Skeletal muscle tissue (tissue), 4 donors: ENCODE measurements around the gene EXOC2. TPM values are rescaled to one million over a fixed set of nuclear protein-coding genes. Genes with fewer than 3 reads are reported as not detected.
A peak's percentile ranks its signal among the peaks of the same experiment; 100 is the strongest.
"Not testable (repeated sequence)": the region's sequence is repeated elsewhere in the genome, so short reads cannot be mapped to it uniquely, and the experiment has no call there.

Experiments used
- H3K27ac ChIP-seq: one replicate; pipeline ENCODE4 v1.7.0; 2013; ENCODE audit warnings: mild to moderate bottlenecking, low read depth, low read length, inconsistent platforms
- H3K27me3 ChIP-seq, 3 donors: one replicate each; pipeline ENCODE4 v1.7.0; 2013; ENCODE audit warnings: low read length in 3 of 3; ENCODE audit not compliant: control insufficient read depth in 3 of 3, insufficient read depth in 3 of 3
- H3K36me3 ChIP-seq, 3 donors: one replicate each; pipeline ENCODE4 v1.7.0; 2013; ENCODE audit warnings: low read length in 3 of 3; ENCODE audit not compliant: control insufficient read depth in 3 of 3, insufficient read depth in 3 of 3
- H3K4me1 ChIP-seq, 3 donors: one replicate each; pipeline ENCODE4 v1.7.0; 2013; ENCODE audit warnings: low read length in 3 of 3, mild to moderate bottlenecking in 3 of 3; ENCODE audit not compliant: control insufficient read depth in 3 of 3, insufficient read depth in 3 of 3
- H3K4me3 ChIP-seq, 3 donors: one replicate each; pipeline ENCODE4 v1.7.0; 2013; ENCODE audit warnings: low read length in 3 of 3
- H3K9ac ChIP-seq, 3 donors: one replicate each; pipeline ENCODE4 v1.7.0; 2013; ENCODE audit warnings: low read length in 3 of 3, mild to moderate bottlenecking in 3 of 3, moderate library complexity in 2 of 3, low read depth in 1 of 3
- H3K9me3 ChIP-seq, 3 donors: one replicate each; pipeline ENCODE4 v1.7.0; 2013; ENCODE audit warnings: low read length in 3 of 3; ENCODE audit not compliant: control insufficient read depth in 3 of 3
- total RNA-seq: library from RNA; depleted of rRNA; stranded (reverse); fragments of >200 nt; gene quantifications from one replicate; pipeline ENCODE4 v1.2.3, GENCODE V29; 2014
- donor health status: Osteomylitis.

Gene EXOC2
- total RNA-seq, 1 donor from 2014 or later, result 26.6 TPM

DNA sequence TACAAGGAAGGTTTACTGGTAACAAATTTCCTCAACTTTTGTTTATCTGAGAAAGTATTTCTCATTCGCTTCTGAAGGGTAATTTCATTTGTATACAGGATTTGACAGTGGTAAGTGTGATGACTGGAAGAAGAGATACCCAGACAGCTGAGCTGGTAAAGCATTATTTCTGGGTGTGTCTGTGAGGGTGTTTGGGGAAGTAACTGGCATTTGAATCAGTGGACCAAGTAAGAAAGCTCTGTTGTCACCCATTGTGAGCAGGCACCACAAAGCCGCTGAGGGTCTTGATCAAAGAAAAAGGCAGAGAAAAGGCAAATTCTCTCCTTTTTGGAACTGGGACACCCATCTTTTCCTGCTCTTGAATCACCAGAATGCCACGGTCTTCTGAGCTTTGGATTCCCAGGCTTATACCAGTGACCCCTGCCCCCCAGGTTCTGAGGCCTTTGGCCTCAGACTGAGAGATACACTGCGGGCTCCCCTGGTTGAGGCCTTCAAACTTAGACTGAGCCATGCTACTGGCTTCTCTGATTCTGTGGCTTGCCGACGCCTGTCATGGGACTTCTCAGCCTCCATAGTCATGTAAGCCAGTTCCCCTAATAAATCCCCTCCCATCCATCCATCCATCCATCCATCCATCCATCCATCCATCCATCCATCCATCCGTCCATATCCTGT is 25.5 kb downstream of the EXOC2 start:
- Histone ChIP-seq H3K27me3 (no peaks in the 10 kb centered on the region), H3K9ac (no peak overlapping the region), H3K27ac (no peak overlapping the region), H3K36me3 (no peaks in the 10 kb centered on the region), H3K4me3 (no peak overlapping the region), H3K4me1 (no peaks in the 10 kb centered on the region), H3K9me3 (peaks cover 0 to 3% (median 0%) of the 10 kb centered on the region in 3 donors)

DNA sequence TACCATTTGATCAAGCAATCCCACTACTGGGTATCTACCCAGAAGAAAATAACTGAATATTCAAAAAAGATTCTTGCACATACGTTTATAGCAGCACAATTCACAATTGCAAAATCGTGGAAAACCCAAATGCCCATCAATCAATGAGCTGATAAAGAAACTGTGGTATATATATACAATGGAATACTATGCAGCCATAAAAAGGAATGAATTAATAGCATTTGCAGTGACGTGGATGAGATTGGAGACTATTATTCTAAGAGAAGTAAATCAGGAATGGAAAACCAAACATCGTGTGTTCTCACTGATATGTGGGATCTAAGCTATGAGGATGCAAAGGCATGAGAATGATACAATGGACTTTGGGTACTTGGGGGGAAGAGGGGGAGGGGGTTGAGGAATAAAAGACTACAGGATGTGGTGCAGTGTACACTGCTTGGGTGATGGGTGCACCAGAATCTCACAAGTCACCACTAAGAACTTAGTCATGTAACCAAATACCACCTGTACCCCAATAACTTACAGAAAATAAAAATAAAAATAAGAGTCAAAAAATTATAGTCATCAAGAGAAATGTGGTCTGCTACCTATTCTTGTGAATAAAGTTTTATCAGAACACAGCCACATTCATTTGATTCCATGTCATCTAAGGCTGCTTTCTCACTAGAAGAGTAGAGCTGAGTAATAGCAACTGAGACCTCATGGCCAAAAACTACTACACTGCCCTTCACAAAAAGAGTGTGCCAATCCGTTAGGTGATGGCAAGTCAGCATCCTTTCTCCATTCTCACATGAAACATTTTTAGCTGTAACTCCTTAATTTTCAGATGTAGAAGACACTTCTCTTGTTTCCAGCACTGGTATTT is 27.3 kb downstream of the EXOC2 start:
- Histone ChIP-seq H3K4me1 (no peaks in the 10 kb centered on the region), H3K9me3 (peaks cover 0 to 3% (median 0%) of the 10 kb centered on the region in 3 donors), H3K4me3 (no peak overlapping the region), H3K36me3 (no peaks in the 10 kb centered on the region), H3K27me3 (no peaks in the 10 kb centered on the region), H3K9ac (no peak overlapping the region), H3K27ac (no peak overlapping the region)

DNA sequence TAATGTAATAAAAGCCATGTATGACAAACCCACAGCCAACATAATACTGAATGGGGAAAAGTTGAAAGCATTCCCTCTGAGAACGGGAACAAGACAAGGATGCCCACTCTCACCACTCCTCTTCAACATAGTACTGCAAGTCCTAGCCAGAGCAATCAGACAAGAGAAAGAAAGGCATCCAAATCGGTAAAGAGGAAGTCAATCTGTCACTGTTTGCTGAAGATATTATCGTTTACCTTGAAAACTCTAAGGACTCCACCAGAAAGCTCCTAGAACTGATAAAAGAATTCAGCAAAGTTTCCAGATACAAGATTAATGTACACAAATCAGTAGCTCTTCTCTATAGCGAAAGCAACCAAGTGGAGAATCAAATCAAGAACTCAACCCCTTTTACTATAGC is 29.2 kb downstream of the EXOC2 start:
- not testable (repeated sequence) for H3K36me3 ChIP-seq, H3K4me3 ChIP-seq, H3K27me3 ChIP-seq, H3K9ac ChIP-seq, H3K4me1 ChIP-seq, H3K27ac ChIP-seq, H3K9me3 ChIP-seq

DNA sequence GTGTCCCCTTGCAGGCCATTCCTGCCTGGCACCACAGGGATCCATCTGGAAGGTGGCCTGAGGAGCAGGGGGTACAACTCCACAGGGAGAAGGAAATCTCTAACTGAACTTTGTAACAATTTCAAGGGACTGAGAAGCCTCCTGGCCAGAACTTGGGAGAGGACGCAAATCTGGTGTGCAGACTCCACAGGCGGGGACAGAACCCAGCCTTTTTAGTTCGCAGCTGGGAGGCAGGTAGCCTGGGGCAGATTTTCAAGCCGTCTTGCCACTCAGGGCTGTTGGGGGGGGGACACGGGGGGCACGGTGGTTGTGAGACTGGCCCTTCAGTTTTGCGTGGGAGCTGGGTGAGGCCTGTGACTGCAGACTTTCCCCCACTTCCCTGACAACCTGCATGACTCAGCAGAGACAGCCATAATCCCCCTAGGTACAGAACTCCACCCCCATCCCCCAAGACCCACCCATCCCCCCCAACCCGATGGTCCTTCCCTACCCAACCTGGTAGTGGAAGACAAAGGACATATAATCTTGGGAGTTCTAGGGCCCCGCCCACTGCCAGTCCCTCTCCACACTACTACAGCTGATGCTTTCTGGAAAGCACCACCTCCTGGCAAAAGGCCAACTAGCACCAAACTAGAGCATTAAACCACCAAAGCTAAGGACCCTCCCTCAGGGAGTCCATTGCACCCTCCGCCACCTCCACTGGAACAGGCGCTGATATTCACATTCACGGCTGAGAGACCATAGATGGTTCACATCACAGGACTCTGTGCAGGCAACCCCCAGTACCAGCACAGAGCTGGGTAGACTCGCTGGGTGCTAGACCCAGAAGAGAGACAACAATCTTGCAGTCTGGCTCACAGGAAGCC is 33.0 kb downstream of the EXOC2 start:
- Histone ChIP-seq H3K9me3 (peaks cover 0 to 6% (median 4%) of the 10 kb centered on the region in 3 donors), H3K9ac (no peak overlapping the region), H3K27ac (no peak overlapping the region), H3K27me3 (no peaks in the 10 kb centered on the region), H3K4me3 (no peak overlapping the region), H3K36me3 (peaks cover 4 to 7% (median 6%) of the 10 kb centered on the region in 3 donors), H3K4me1 (peaks cover 0 to 5% (median 0%) of the 10 kb centered on the region in 3 donors)

DNA sequence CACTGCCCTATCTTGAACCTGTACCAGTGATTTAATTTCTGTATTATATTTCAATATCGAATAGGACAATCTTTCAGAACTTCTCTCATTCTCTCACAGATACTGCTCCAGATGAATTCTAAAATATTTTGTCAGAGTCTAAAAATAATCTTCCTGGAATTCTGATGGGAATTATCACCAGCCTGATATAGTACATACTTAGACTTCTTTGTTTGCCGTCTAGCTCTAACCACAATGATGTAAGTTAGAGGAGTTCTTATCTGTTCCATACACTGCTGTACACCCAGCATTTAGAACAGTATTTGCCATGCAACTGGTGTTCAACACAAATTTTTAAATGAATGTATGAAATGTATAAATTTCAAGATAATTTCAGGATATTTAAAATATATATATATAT is 34.7 kb downstream of the EXOC2 start:
- Histone ChIP-seq H3K4me1 (peaks cover 0 to 5% (median 0%) of the 10 kb centered on the region in 3 donors), H3K9me3 (peaks cover 0 to 6% (median 5%) of the 10 kb centered on the region in 3 donors), H3K27ac (no peak overlapping the region), H3K4me3 (no peak overlapping the region), H3K9ac (peak overlapping the region in 1 of 3 donors; percentile 12), H3K36me3 (peaks cover 4 to 7% (median 6%) of the 10 kb centered on the region in 3 donors), H3K27me3 (no peaks in the 10 kb centered on the region)

DNA sequence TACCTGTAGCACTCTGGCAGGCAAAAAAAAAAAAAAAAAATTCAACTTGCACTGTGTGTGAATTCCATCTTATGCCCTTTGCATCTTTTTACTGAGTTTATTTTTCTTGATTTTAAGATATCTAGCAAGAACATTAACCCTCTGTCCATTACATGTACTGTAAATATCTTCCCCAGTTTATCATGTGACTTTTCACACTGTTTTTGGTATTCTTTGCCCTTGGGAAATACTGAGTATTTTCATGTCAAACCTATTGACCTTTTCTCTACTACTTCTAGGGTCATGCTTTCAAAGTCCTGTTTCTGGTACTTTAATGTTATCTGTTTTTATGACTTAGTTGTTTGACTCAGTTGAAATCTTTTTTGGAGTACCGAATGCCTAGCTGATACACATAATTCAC is 35.2 kb downstream of the EXOC2 start:
- H3K27me3 ChIP-seq, result no peaks in the 10 kb centered on the region
- H3K9me3 ChIP-seq, result peaks cover 0 to 6% (median 6%) of the 10 kb centered on the region in 3 donors
- peak overlapping the region in 1 of 3 donors; percentile 12 for H3K9ac ChIP-seq
- no peak overlapping the region for H3K4me3 ChIP-seq
- H3K4me1 ChIP-seq, result peaks cover 0 to 5% (median 0%) of the 10 kb centered on the region in 3 donors
- H3K27ac ChIP-seq, result no peak overlapping the region
- peaks cover 4 to 7% (median 6%) of the 10 kb centered on the region in 3 donors for H3K36me3 ChIP-seq

DNA sequence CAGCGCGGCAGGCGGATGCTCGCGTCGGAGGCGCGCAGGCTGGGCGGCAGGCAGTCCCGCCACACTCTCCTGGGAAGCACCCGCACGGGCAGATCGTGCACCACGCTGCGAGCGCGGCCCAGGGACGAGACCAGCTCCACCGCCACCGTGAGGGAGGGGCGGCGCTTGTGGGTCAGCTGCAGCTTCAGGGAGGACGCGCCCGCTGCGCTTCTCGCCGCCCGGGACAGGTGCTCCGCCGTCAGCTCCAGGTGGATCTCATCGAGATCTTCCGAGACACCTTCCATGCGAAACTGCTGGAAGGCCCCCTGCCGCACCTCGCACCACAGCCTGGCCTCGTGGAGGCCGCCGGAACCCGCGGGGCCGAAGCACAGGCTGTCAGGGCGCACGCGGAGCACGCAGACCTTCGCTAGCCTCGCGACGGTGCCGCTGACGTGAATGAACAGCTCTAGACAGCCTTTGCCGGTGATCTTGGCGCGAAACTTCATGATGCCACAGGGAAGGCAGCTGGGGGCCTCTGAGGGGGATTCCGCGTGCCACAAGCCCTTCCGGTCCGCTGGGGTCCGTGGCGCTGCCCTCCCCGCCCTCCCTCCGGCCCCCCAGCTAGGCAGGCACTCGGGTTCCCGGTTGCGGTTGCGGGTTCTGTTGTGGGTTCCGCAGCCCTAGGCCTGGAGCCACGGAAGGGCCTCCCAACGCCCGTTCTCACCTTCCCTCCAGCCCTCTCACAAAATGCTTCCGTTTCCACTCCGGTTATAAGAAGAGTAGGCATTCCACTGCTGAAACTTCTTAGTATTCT is 36.3 kb downstream of the EXOC2 start, which contains the start of gene HUS1B:
Gene HUS1B, minus strand, starts transcription at position 641 of the 793 bp plus-strand sequence. Its CDS starts 156 bp downstream, at position 485.
- Histone ChIP-seq H3K9me3 (peaks cover 0 to 6% (median 6%) of the 10 kb centered on the region in 3 donors), H3K36me3 (peaks cover 4 to 7% (median 6%) of the 10 kb centered on the region in 3 donors), H3K4me3 (no peak within 1 kb of the TSS), H3K4me1 (peaks cover 0 to 5% (median 0%) of the 10 kb centered on the region in 3 donors), H3K27me3 (no peaks in the 10 kb centered on the region), H3K27ac (no peak within 1 kb of the TSS), H3K9ac (peak within 1 kb of the TSS in 1 of 3 donors; percentile 12)

DNA sequence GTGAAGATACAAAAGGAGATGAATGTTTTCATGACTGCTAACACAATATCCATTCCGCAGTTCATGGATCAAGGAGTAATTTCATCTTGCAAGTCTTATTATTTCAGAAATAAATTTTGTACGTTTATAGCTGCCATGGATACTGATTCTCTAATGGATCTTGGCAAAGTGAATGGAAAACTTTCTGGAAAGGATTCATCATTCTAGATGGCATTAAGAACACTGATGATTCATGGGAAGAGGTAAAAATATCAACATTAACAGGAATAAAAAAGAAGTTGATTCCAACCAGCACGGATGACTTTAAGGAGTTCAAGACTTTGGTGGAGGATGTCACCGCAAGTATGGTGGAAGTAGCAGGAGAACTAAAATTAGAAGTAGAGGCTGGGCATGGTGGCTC is 38.8 kb downstream of the EXOC2 start:
- H3K9me3 ChIP-seq, result peaks cover 0 to 6% (median 6%) of the 10 kb centered on the region in 3 donors
- no peaks in the 10 kb centered on the region for H3K27me3 ChIP-seq
- H3K4me1 ChIP-seq, result peaks cover 0 to 3% (median 0%) of the 10 kb centered on the region in 3 donors
- H3K4me3 ChIP-seq, result no peak overlapping the region
- H3K27ac ChIP-seq, result no peak overlapping the region
- peaks cover 4 to 7% (median 6%) of the 10 kb centered on the region in 3 donors for H3K36me3 ChIP-seq
- no peak overlapping the region for H3K9ac ChIP-seq

DNA sequence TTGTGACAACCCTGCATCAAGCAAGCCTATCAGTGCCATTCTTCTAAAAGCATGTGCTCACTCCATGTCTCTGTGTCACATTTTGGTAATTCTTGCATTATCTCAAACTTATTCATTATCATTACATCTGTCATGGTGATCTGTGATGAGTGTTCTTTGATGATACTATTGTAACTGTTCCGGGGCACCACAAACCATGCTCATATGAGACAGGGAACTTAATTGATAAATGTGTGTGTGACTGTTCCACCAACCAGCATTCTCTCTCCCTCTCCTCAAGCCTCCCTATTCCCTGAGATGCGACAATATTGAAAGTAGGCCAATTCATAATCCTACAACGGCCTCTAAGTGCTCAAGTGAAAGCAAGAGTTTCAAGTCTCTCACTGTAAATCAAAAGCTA is 40.1 kb downstream of the EXOC2 start:
- H3K9ac ChIP-seq, result no peak overlapping the region
- H3K36me3 ChIP-seq, result peaks cover 4 to 7% (median 6%) of the 10 kb centered on the region in 3 donors
- no peak overlapping the region for H3K4me3 ChIP-seq
- no peaks in the 10 kb centered on the region for H3K4me1 ChIP-seq
- peaks cover 0 to 6% (median 6%) of the 10 kb centered on the region in 3 donors for H3K9me3 ChIP-seq
- no peak overlapping the region for H3K27ac ChIP-seq
- no peaks in the 10 kb centered on the region for H3K27me3 ChIP-seq
